GM18502 (cell line): ENCODE measurements around the gene DUSP22.
A peak's percentile ranks its signal among the peaks of the same experiment; 100 is the strongest.
"Not testable (repeated sequence)": the region's sequence is repeated elsewhere in the genome, so short reads cannot be mapped to it uniquely, and the experiment has no call there.

Source experiments
- ATAC-seq: cut with Tn5 transposase; IDR thresholded peaks from one replicate; pipeline ENCODE4 v1.9.1; 2021; ENCODE audit warnings: mild to moderate bottlenecking; ENCODE audit not compliant: unreplicated experiment, poor library complexity

Gene DUSP22

DNA sequence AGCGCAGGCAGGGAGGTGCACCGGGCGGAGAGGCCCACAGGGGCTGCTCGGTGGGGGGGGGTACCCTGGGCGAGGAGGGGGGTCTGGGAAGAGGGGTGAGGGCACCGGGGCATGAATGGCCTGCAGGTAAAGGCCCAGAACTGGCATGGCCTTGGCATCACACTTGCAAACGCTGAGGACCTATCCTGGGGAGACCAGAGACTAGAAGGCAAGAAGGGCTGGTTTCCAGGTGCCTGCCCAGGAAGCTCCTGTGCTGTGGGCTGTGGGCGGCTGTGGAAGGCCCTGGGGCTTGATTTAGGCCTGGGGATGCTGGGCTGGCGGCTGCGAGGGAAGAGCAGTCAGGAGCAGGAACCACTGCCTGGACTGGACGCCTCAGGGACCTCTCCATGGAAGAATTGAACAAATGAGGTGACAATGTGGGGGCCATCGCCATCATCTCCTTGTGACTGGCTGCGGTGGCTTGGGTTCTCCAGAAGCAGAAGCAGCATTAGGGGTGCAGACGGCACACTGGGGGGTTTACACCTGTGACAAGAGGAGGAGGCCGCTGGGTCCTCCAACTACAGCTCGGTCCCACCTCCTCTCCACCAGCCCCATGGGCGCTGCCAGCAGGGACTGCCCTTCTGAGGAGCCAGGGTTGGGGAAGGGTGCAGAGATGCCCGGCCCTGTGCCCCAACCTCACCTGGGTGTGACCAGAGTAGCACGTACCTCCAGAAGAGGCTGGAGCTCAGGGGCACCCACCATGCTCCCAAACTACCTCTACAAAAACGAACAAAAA, 67.2 kb downstream of the DUSP22 start:
- no peak for ATAC-seq

DNA sequence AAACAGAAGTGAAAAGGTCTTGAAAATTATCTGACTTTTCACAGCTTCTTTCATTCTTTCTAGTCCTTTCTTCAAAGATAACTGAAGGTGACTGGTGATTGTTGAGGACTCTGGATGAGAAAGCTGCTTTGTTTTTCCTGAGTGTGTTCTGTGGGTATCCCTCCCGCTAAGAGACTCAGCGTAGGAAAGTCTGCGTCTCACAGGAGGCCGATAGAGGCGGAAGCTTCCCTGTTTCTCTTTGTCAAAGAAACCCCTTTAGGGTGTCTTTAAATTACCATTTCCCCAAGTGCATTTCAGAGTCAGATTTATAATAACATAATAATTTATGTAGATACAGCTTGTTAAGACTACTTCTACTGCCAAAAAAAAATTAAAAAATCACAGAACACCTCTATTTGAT, 68.1 kb downstream of the DUSP22 start:
- no peak for ATAC-seq

DNA sequence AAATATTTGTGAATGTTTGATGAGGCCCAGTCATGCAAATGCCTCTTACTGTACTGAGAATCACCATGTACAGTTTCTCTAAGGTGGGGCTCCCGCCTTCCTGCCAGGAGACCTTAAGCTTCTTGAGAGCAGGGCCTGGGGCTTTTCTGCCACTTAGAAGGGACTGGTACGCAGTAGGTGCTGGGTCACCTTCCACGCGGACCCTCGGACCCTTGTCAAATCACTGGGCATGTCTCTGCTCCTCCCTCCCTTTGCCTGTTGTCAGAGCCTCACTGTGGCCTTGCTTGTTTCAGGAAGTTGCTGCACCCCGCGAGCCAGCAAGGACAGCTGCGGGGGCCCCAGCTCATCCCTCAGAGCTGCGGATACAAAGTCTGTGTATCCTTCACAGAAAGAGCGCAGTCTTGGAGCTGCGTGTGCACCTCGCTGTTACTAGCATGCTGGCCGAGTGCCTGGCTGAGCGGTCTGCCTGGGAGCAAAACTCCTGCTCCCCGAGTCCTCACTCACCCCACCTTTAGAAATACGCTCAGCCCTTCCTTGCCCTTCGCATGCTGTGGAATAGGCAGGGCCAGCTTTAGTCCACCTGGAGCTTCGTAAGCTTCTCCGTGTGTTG, 68.6 kb downstream of the DUSP22 start:
- ATAC-seq: no peak

DNA sequence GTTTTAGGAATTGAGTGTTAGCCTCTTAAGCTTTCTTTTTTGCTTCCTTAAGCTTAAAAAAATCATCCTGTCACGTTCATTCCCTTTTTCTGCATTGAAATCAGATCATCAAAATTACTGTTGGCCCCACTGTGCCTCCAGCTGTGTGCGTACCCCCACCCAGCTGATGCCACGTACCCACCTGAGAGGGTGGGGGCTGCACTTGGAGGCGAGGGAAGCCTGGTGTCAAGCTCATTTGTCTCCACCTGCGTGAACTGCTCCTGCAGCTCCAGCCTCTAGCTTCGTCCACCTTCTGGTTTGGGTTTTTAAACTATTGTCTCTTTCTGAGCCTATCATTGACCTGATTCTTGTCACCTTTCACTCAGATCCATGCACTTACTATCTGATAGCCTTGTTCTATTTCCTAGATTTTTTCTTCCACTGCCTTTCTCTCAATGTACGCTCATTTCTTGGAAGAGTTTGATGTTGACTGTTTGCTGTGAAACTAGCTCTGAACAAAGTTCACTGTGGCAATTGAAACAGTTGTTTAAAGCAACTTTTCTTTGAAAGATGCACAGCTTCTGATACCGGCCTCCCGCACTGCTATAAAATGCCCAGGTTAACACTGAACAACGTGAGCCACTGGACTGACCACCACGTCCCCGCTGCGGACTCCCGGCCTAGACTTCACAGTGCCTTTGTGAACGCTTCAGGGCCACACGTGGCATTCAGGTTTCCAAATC, 69.3 kb downstream of the DUSP22 start:
- no peak for ATAC-seq

DNA sequence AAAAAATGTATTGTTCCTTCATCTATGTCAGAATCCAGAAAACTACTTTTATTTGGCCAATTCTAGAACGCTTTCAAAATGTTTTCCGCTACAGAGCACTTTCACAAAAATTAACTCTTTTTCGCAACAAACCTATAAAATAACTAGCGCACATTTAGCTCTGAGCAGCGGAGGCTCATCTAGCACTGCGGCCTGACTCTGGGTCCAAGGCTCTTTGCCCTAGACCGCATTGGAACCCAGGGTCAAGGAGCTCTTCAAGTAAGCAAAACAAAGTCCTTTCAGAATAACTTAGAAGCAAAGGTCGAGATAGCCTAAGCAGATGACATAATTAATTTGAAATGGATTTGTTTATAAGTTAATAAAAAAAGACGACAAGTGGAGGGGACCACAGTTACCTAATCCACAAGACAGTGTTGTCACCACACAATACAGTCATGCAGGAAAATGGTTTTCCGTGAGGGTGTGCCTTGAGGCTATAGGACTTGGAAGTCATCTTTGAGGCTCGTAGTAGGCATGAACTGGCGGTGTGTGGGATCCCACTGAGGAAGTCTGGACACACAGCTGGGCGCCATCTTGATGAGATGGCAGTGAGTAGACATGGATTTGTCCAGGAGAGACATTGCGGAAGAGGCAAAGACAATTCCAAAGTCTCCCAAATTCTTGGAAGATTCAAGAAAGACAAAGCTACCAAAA, 70.1 kb downstream of the DUSP22 start:
- no peak for ATAC-seq

DNA sequence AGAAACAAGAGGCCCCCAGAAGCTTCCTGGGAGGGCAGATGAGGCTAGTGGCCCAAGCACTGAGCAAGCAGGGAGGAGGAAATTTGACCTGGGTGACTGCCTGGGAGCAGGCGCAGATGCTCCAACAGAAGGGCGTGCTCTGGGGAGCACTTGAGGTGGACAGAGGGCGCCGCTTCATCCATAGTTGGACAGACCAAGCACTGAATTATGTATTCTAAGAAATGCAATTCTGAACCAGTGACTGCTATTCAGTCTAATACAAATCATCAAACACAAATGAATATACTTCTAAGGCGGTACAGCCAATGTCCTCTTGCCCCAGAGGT, 70.6 kb downstream of the DUSP22 start:
- no peak for ATAC-seq

DNA sequence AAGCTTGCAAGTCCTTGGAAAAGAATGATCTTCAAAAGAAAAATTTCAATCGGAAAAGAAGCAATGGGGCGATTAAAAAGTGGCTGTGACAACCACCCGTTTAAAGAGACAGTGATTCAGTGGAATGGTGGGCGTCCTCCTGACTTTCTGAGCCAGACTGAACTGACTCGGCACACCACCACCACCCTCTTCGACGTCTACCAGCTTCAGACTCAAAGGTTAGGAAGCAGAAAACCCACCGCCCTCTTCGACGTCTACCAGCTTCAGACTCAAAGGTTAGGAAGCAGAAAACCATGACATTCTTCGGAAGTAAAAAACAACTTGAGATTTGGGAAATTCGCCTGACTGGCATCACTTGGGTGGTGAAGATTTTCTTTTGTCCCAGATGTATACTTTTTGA, 71.0 kb downstream of the DUSP22 start:
- ATAC-seq: no peak

DNA sequence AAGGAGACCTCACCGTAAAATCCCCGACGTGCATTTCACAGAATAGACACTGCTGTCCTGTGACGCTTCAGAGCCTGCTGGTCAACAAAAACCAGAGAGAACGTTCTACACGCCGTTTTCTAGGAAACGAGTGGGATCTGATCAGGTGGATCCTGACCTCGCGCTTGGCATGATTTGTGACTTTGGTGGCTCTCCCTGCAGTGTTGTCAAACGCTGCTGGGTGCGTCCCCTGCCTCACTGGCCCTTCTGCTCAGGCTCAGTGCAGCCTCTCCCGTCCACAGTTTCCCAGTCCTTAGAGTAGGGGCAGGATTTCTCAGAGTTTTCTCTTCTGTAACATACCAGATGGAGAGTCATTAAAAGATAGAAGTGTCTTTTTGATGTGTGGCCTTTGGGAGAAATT, 71.6 kb downstream of the DUSP22 start:
- no peak for ATAC-seq

DNA sequence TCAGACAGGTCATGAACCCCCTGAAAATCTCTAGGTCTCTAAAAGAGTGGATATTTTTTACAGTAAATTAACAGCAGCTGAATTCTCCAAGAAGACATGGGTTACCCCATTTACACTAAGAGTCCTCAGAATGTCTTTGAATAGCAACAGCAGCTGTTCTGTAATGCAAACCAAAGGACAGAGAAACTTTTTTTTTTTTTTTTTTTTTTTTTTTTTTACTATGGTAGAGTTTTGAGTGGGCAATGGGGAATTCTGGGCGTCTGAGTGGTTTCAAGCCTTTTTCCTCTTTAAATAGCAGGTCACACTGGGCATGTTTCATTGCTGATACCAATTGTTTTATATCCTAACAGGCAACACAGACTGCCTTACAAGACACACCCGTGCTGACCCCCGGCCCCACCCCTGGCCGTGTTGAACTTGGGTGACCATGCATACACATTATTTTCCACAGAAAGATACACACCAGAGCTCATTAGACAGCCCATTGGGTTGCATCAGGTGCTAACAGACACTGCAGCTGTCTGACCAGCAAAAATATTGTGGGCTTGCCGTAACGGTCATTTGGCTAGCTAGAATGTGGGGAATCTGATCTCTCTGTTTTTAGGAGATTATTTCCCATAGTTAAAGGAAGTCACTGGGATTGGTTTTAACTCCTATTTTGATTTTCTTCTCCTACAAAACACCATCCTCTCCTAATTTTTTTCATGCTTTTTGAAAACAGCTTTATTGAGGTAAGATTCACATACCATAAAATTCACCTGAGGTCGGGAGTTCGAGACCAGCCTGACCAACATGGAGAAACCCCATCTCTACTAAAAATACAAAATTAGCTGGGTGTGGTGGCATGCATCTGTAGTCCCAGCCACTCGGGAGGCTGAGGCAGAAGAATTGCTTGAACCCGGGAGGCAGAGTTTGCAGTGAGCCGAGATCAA, 72.6 kb downstream of the DUSP22 start:
- peak; percentile 53 for ATAC-seq

DNA sequence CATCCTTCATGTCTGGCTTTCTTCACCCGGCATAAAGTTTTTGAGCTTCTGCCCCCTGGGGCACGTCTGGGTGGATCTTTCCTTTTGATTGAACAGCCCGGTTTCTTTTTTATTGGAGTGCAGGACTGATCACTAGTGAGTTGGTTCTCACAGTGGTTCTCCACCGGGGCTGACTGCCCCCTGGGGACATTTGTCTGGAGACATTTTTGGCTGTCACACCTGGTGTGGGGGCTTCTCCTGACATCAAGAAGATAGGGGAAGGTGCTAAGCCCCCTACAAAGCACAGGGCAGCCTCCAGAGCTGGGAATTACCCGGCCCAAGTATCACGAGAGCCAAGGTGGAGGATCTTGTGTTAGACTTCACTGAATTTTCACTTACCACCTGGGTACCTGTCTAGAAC, 73.5 kb downstream of the DUSP22 start:
- no peak for ATAC-seq

DNA sequence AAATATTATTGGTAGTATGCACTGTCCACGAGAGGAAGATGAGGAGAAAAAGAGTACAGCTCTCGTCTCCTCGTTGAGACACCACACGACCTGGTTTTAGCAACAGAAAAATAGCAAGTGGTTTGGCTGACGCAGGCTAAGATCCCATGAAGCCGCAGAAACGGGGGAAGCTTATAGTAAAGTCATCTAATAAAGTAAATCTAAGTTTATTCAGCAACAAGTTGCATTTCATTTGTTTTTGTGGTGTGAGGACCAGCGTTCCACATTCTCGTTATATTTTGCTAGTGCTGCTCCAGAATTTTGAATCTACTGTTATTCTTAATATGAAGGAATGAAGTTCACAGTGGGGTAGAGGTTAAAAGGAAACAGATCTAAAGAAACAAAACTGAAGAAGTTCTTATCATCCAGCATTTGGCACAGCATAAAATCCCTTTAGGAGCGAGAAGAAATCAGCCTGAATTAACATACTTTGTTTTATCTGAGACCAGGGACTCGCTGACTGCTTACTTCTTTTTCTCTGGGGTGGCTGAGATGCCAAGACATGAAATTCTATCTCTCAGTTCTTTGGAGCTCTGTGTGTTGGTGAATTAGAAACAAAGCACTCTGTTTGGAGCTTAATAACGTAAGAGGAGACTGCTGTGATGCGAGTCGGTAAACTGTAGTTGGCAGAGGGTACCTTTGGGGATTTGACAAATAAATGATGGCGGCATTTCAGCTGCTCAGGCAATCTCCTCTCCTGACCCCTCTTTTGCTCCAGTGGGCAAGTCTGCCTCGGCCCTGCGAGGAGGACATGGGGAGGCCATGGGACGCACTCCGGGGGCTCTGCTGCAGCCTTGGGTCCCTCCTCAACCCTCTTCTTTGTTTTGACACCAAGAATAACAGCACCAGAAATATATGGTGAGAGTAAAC, 74.4 kb downstream of the DUSP22 start:
- ATAC-seq: no peak

DNA sequence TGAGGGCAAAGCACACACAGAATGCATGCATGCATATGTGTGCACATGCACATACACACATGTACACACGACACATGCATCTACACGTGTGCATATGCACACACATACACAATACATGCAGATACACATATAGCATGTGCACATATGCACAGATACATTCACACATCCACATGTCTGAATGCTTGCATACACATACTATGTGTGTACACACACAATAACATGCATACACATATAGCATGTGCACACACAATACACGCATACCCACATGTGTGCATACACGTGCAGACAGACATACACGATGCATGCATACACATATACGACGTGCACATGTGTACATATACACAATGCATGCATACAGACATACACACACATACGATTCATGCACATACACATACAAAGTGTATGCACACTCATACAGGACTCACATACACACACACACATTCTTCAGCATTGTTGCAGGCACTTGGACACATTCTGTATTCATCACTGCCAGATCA, 75.1 kb downstream of the DUSP22 start:
- ATAC-seq: no peak

DNA sequence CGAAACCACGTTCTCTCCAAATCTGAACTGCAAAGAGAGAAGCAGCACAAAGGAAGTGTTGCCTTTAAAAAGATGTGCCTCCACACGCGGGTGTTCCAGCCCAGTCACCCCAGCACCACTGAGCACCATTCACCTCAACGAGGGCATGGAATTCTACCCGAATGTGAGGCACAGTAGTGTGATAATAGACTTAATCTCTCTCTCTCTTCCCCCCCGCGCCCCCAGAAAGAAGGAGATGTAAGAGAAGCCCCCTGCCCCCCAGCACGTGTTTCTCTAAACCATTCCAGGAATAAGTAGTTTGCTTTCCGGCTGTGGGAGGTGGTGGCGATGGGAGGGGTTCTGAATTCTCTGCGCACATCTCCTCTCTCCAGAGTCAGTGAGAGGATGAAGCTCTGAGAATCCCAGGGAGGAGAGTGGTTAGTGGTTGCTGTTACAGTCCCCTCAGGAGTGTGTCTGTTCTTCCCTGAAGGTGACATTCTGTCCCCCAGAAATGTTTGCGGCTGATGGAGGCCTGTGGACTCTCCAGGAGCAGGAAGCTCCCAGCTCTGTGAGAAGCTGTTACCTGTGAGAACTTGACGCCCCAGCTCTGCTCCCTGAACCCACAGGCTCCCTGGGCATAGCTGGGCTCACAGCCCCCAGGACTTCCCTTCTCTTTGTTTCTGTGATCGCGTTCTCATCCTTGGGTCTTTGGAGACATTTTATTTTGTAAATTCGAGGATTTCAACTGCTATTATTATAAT, 75.8 kb downstream of the DUSP22 start:
- no peak for ATAC-seq

DNA sequence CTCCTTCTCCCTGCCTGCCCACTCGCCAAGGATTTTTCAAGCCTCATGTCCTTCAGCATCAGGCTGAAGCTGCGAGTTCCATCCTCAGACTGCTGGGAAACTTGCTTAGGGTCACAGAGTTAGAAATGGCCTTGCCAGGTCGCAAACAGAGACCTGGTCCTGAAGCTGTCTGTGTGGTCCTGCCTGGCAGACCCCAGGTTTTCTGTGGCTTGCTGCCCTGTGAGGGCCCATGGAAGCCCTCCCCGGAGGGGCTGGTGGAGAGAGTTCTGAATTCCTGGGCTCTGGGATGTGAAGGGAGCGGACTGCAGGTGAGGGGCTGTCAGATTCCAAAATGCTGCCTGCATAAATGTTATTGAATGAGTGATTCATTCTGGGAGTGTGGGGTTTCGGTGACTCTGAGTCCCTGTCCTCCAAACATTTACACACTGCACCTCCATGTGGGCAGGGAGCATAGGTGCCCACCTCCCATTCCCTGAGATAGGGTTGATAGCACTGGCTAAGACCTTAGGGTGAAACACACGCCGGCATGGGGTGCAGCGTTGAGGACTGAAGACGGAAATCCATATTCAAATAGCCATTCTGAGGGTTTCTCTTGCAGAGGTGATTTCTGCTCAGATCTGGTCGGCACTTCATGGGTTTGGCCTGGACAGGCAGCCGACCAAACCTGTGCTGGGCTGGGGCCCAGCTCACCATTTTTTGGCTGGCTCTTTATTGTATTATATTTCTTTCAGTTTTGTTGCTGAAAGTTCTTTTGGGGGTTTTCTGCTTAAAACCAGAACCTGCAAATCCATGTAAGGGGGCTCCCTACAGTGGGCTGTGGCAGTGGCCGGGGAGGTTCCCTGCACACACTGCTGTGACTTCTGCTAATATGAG, 77.5 kb downstream of the DUSP22 start:
- no peak for ATAC-seq

DNA sequence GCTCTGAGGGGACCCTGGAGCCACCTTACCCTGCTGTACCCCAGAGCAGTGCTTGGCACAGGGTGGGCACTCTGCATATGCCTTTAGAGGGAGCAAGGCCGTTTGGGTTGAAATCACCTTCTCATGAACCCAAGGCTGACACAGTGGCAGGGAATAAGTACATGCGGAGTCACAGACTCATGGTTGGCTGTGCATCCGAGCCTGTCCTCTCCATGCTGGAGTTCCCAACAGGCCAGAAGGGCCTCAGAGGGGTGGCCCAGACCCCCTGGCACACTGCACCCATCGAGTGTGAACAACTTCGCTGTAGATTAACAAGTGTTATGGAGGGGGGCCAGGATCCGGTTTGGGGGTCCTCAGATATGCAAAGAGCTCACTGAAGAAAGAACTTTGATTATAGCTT, 78.3 kb downstream of the DUSP22 start:
- no peak for ATAC-seq

DNA sequence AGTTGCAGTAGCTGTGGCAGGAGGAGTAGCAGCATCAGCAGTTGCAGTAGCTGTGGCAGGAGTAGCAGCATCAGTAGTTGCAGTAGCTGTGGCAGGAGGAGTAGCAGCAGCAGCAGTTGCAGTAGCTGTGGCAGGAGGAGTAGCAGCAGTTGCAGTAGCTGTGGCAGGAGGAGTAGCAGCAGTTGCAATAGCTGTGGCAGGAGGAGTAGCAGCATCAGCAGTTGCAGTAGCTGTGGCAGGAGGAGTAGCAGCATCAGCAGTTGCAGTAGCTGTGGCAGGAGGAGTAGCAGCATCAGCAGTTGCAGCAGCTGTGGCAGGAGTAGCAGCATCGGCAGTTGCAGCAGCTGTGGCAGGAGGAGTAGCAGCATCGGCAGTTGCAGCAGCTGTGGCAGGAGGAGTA, 79.6 kb downstream of the DUSP22 start:
- ATAC-seq: not testable (repeated sequence)

DNA sequence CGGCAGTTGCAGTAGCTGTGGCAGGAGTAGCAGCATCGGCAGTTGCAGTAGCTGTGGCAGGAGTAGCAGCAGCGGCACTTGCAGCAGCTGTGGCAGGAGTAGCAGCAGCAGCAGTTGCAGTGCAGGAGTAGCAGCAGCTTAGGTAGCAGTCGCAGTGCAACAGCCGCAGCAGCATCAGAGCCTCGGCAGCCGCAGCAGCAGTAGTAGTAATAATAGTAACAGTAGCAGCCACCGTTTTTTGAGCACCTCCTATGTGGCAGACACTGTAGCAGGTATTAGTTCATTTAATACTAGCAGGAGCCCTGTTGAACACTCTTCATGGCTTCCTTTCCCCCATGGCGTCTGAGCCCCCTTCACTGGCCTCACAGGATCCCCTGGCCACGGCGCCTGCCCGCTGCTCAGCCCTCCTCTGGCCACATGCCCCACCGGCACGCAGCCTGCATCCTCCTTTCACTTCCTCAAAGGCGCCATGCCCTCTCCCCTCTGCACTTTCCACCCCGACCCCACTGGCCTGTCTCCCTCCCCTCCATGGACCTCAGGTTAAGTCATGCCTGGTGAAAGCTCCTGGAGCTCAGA, 80.1 kb downstream of the DUSP22 start:
- no peak for ATAC-seq
